ENCODE data around the gene RAB11B. TPM values are rescaled to one million over a fixed set of nuclear protein-coding genes. Genes with fewer than 3 reads are reported as not detected.
A peak's percentile ranks its signal among the peaks of the same experiment; 100 is the strongest.
"Not testable (repeated sequence)": the region's sequence is repeated elsewhere in the genome, so short reads cannot be mapped to it uniquely, and the experiment has no call there.

RAB11B gene
- polyA plus RNA-seq, 10 donors = 55.9 to 90.1 (median 66.8) TPM

GRCh38 chr19:8366961-8367326 lies 23.2 kb upstream of the RAB11B start:
- no peak for DNase-seq

DNA sequence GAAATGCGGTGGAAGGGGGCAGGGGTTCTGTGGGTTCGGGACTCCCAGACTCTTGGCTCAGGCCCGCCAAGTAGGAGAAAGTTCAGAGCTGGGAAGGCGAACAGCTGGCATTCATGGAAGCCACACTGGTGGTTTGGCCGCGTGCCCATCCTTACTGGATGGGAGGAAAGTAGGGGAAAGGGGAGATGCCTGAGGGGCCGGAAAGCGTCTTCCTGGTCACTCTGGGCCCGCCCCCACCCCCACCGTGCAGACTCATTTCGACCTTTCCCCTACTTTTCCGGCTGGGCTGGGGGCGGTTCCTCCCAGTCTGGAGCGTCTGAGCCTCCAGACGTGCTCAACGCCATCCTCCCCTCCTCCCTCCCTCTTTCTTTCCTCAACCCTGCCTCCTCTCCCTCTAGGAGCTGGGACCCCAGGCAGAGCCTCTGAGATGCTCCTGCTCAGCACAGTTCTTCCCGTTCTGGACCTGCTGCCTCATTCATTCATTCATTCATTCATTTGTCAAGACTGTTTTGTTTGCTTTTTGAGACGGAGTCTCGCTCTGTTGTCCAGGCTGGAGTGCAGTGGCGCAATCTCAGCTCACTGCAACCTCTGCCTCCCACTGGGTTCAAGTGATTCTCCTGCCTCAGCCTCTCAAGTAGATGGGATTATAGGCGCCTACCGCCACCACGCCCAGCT lies 22.7 kb upstream of the RAB11B start:
- DNase-seq = peak; percentile 86 to 94 (median 90)

DNA sequence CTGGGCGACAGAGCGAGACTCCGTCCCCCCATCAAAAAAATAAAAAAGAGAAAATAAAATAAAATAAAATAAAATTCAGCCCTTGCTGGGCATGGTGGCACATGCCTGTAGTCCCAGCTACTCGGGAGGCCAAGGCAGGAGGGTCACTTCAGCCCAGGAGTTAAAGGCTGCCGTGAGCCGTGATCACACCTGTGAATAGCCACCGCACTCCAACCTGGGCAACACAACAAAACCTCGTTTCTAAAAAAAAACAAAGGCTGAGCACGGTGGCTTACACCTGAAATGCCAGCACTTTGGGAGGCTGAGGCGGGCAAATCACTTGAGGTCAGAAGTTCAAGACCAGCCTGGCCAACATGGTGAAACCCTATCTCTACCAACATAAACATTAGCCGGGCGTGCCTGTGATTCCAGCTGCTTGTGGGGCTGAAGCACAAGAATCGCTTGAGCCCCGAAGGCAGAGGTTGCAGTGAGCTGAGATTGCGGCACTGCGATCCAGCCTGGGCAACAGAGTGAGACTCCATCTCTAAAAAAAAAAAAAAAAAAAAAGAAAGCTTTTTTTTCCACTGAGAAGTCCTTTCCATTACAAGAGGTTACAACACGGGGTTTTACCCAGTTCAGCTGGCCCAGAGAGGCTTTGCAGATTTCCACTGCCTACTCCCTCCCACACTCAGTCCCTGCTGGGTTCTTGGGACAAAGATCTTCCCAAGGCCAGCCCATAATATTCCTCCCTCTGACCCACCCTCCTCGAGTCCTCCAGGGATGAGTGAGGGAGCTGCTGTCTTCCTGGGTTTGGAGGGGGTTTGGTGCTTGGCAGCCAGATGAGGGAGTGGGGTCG lies 19.8 kb upstream of the RAB11B start:
- peak in 1 of 3 donors; percentile 37 for DNase-seq

- DNase-seq = no peak
Observed at GRCh38 chr19:8371011-8371804, 19.0 kb upstream of the RAB11B start.

DNA sequence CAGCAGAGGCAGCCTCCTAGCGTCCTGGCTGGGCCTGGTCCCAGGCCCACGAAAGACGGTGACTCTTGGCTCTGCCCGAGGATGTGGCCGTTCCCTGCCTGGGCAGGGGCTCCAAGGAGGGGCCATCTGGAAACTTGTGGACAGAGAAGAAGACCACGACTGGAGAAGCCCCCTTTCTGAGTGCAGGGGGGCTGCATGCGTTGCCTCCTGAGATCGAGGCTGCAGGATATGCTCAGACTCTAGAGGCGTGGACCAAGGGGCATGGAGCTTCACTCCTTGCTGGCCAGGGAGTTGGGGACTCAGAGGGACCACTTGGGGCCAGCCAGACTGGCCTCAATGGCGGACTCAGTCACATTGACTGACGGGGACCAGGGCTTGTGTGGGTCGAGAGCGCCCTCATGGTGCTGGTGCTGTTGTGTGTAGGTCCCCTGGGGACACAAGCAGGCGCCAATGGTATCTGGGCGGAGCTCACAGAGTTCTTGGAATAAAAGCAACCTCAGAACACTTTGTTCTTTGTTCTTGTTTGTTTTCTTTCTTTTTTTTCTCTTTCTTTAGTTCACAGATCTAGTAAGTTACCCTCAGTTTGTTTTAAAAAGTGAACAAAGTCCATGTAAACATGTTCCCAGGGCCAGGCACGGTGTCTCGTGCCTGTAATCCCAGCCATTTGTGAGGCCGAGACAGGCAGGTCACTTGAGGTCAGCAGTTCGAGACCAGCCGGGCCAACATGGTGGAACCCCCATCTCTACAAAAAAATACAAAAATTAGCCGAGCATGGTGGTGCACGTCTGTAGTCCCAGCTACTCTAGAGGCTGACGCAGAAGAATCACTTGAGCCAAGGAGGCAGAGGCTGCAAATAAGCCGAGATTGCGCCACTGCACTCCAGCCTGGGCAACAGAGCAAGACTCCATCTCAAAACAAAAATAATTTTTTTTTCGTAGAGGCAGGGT lies 16.0 kb upstream of the RAB11B start:
- DNase-seq = no peak

DNA sequence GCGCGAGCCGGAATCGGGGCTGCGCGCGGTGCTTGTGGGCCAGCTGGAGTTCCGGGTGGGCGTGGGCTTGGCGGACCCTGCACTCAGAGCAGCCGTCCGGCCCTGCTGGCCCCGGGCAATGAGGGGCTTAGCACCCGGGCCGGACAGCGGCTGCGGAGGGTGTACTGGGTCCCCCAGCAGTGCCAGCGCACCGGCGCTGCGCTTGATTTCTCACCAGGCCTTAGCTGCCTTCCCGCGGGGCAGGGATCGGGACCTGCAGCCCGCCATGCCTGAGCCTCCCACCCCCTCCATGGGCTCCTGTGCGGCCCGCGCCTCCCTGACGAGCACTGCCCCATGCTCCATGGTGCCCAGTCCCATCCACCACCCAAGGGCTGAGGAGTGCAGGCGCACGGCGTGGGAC lies 14.4 kb upstream of the RAB11B start:
- DNase-seq = not testable (repeated sequence)

- not testable (repeated sequence) for DNase-seq
Observed at GRCh38 chr19:8376373-8376974, 13.7 kb upstream of the RAB11B start.

- no peak for DNase-seq
Observed at GRCh38 chr19:8377598-8377997, 12.6 kb upstream of the RAB11B start.

DNA sequence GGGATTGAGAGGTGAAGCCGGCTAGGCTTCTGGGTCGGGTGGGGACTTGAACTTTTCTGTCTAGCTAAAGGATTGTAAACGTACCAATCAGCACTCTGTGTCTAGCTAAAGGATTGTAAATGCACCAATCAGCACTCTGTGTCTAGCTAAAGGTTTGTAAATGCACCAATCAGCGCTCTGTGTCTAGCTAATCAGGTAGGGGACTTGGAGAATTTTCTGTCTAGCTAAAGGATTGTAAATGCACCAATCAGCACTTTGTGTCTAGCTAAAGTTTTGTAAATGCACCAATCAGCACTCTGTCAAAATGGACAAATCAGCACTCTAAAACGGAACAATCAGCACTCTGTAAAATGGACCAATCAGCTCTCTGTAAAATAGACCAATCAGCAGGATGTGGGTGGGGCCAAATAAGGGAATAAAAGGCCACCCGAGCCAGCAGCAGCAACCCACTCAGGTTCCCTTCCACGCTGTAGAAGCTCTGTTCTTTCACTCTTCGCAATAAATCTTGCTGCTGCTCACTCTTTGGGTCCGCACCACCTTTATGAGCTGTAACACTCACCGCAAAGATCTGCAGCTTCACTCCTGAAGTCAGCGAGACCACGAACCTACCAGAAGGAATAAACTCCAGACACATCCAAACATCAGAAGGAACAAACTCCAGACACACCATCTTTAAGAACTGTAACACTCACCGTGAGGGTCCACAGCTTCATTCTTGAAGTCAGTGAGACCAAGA lies 10.8 kb upstream of the RAB11B start:
- not testable (repeated sequence) for DNase-seq

GRCh38 chr19:8384569-8384968 lies 5.6 kb upstream of the RAB11B start:
- DNase-seq = not testable (repeated sequence)

- not testable (repeated sequence) for DNase-seq
Observed at GRCh38 chr19:8385103-8385502, 5.1 kb upstream of the RAB11B start.

GRCh38 chr19:8385566-8385965 lies 4.6 kb upstream of the RAB11B start:
- not testable (repeated sequence) for DNase-seq

DNA sequence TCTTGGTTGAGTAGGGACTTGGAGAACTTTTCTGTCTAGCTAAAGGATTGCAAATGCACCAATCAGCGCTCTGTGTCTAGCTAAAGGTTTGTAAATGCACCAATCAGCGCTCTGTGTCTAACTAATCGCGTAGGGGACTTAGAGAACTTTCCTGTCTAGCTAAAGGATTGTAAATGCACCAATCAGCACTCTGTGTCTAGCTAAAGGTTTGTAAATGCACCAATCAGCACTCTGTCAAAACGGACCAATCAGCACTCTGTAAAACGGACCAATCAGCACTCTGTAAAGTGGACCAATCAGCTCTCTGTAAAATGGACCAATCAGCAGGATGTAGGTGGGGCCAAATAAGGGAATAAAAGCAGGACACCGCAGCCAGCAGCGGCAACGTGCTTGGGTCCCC lies 3.7 kb upstream of the RAB11B start:
- not testable (repeated sequence) for DNase-seq

GRCh38 chr19:8386990-8387389 lies 3.2 kb upstream of the RAB11B start:
- no peak for DNase-seq

DNA sequence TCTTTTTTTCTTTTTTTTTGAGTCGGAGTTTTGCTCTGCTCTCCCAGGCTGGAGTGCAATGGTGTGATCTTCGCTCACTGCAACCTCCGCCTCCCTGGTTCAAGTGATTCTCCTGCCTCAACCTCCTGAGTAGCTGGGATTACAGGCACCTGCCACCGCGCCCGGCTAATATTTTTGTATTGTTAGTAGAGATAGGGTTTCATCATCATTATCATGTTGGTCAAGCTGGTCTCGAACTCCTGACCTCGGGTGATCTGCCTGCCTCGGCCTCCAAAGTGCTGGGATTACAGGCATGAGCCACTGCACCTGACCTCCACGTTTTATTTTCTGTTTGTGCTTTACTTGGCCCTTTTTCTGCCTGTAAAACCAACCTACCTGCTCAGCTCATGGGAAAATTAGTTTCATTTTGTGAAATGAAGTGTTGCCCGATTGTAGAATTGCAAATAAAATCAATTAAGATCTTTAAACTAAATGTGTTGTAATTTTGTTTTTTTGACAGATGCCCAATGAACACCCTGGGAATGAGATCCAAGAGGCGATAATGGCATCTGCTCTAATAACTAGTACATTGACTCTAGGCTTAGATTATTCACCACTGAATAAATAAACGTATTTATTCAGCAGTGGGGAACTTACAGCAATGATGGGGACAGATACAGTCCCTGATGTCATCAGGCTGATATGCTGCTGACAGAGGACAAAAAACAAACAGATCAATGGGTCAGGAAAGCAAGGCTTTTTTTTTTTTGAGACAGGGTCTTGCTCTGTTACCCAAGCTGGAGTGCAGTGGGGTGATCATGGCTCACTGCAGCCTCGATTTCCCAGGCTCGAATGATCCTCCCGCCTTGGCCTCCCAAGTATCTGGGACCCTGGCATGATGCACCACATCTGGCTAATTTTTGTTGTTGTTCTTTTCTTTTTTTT lies 2.2 kb upstream of the RAB11B start:
- DNase-seq = no peak

- no peak for DNase-seq
Observed at GRCh38 chr19:8388612-8388958, 1.6 kb upstream of the RAB11B start.

DNA sequence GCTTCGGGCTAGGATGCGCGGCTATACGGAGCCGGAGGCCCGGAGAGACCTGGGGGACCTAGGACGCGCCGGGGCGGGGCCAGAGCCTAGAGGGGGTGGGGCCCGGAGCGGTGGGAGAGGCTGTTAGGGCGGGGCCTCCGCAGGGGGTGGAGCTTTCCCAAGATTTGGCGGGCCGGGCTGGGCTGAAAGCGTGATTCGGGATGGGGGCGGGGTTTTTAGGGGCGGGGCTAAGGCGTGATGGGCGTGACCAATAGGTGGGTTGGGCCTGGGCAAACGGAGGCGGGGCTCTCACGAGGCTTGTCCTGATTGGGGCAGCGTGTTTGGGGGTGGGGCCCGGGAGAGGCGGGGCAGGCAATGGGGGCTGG lies 439 bp downstream of the RAB11B start:
- DNase-seq = peak; percentile 86 to 93 (median 91)

DNA sequence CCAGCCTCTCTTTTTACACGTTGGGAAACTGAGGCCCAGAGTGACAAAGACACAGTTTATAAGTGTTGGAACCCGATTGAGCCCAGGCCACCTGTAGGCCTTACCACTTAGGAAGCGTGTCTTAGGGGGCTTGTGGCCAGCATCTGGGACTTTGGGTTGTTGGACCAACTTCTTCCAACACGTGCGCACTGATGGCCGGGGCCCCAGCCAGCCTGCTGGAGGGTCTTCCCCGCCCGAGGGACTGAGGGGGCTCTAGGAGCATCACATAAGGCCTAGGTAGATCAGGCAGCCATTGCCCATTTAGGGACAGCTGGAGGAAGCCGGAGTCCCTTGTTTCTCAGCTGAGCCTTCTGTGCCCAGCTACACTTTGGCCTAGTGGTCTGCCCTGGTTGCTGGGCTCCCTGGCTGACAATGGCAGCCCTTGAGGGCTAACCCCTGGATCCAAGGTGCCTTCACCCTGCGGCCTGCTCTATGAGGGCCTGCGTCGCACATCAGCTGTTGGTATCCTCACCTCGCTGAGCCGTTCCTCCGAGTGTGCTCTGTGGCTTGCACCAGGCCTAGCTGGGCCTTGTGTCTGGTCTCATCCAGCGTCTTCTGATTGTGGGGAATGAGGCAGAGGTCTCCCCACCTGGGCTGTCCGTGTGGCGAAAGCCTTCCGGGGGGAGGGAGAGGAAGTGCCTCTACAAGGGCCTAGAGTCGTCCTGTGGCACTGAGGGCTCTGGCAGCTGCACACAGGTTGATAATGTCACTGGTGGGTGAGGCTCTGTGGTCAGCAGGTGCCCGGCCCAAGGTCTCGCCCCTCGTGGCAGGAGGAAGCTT lies 1.2 kb downstream of the RAB11B start:
- DNase-seq = no peak
